Stomach (tissue), 9 donors: Measurements from ENCODE around the gene FXYD7. TPM values are rescaled to one million over a fixed set of nuclear protein-coding genes. Genes with fewer than 3 reads are reported as not detected.

Source experiments
- DNase-seq, 2 donors: peaks; one replicate each; pipeline versions ENCODE4 v3.0.0 to v3.0.0-alpha.2; 2013 to 2019
- H3K27ac ChIP-seq, 5 donors: fragments of 200-600 bp in 4 of 5; sonication (generic) in 4 of 5; one replicate each; pipeline ENCODE4 v1.5.1; 2013 to 2019; ENCODE audit warnings: mild to moderate bottlenecking in 1 of 5, moderate library complexity in 1 of 5
- H3K27me3 ChIP-seq, 3 donors: fragments of 200-600 bp; sonication (generic); one replicate each; pipeline ENCODE4 v1.5.1; 2017 to 2019; ENCODE audit warnings: mixed run types in 1 of 3
- H3K36me3 ChIP-seq, 4 donors: fragments of 200-600 bp; sonication (generic); 1 replicate in 3 of 4; 2 replicates in 1 of 4; pipeline ENCODE4 v1.5.1; 2016 to 2019
- H3K4me1 ChIP-seq, 4 donors: fragments of 200-600 bp; sonication (generic); one replicate each; pipeline ENCODE4 v1.5.1; 2016 to 2019
- H3K4me3 ChIP-seq, 4 donors: fragments of 200-600 bp; sonication (generic) in 3 of 4; one replicate each; pipeline ENCODE4 v1.5.1; 2016 to 2019; ENCODE audit warnings: mild to moderate bottlenecking in 1 of 4
- H3K9me3 ChIP-seq, 4 donors: fragments of 200-600 bp; sonication (generic); one replicate each; pipeline ENCODE4 v1.5.1; 2016 to 2019
- EP300 ChIP-seq: sonication (generic); formaldehyde crosslinking; IDR thresholded peaks from one replicate; pipeline ENCODE4 v1.6.1; 2017; ENCODE audit warnings: antibody characterized with exemption
- POLR2A ChIP-seq, 4 donors: fragments of 450-650 bp; IDR thresholded peaks; one replicate each; pipeline ENCODE4 v1.6.1; 2016; ENCODE audit warnings: antibody characterized with exemption in 4 of 4, control low read depth in 2 of 4, mild to moderate bottlenecking in 1 of 4, moderate library complexity in 1 of 4
- POLR2AphosphoS5 ChIP-seq, 3 donors: sonication (generic); formaldehyde crosslinking; IDR thresholded peaks; one replicate each; pipeline ENCODE4 v1.6.1; 2016; ENCODE audit warnings: antibody characterized with exemption in 3 of 3
- WGBS, 5 donors: extraction: QIAGEN DNeasy Blood & Tissue Kit in 3 of 5; methylation state at CpG; one replicate each; pipeline versions ENCODE4 v1.1.5 to v1.1.7; 2013 to 2018; 5-methylcytosine and 5-hydroxymethylcytosine counted together
- intact Hi-C: fragments of 100-400 bp; cut with DNase I; formaldehyde crosslinking; loops from one replicate; pipeline ENCODE4 v1.15.1; 2023; ENCODE audit warnings: low total_unique reads
- polyA plus RNA-seq, 3 donors: library from polyadenylated mRNA; stranded (reverse); fragments of 200-250 nt; gene quantifications; one replicate each; pipeline ENCODE4 v1.2.3, GENCODE V29; 2013
- total RNA-seq, 5 donors: library from RNA; depleted of rRNA; stranded (reverse); fragments of >200 nt; gene quantifications; one replicate each; pipeline versions ENCODE4 v1.1.0 to v1.2.3, GENCODE V29; 2014 to 2016
- TF ChIP-seq, protein P1 (sequence below), 7 experiments: fragments of 450-650 bp in 4 of 7; fragments of 200-600 bp in 3 of 7; sonication (generic) in 3 of 7; IDR thresholded peaks; one replicate each; pipeline ENCODE4 v1.5.1; 2016 to 2019; ENCODE audit warnings: antibody characterized with exemption in 7 of 7, control low read depth in 2 of 7, mild to moderate bottlenecking in 1 of 7
- donor health status: healthy with polysubstance abuse.
- donor health status: Bipolar disorder and iron deficiency.
- donor health status: healthy.

Gene FXYD7
- total and polyA plus RNA-seq, 8 donors = 0.55 to 2.6 TPM; not detected in 6

DNA sequence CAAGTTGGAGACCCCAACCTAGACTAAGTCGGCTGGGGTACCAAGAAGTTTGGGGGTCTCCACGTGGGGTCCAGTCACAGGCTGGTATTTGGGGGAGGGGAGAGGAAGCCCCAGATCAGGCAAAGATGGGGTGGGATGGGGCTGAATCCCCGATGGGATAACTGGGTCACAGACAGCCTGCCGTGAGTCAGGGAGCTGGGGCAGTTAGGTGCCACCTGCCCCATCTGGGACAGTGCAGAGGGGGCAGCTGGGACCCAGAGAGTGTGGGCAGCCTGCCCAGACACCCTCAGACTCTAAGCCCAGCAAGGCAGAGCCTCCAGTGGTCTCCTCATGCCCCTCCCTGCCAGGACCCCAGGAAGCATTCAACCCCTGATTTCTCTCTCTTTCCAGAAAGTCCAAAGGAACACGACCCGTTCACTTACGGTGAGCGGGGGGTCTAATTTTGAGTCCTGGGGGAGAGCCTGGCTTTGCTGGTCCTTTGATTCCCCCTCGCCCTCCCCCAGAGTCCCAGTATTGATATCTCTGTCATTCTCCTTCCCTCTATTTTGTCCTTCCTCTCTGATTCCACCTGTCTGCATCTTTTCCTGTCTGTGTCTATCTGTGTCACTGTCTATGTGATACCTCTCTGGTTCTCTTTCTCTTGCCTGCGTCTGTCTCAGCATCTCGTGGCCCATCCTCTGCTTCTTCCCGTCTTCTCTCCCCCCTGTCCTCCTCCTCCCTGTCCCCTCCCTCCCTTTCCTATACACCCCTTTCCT is 2.7 kb upstream of the FXYD7 start:
- TF ChIP-seq POLR2AphosphoS5 (IDR thresholded peaks at IDR 0.05) (no peak), EP300 (no peak), POLR2A (IDR thresholded peaks at IDR 0.05) (no peak)
- TF ChIP-seq, protein P1, sequence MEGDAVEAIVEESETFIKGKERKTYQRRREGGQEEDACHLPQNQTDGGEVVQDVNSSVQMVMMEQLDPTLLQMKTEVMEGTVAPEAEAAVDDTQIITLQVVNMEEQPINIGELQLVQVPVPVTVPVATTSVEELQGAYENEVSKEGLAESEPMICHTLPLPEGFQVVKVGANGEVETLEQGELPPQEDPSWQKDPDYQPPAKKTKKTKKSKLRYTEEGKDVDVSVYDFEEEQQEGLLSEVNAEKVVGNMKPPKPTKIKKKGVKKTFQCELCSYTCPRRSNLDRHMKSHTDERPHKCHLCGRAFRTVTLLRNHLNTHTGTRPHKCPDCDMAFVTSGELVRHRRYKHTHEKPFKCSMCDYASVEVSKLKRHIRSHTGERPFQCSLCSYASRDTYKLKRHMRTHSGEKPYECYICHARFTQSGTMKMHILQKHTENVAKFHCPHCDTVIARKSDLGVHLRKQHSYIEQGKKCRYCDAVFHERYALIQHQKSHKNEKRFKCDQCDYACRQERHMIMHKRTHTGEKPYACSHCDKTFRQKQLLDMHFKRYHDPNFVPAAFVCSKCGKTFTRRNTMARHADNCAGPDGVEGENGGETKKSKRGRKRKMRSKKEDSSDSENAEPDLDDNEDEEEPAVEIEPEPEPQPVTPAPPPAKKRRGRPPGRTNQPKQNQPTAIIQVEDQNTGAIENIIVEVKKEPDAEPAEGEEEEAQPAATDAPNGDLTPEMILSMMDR (IDR thresholded peaks at IDR 0.05) = no peak
- Histone ChIP-seq H3K4me1 (peaks cover 31 to 84% (median 72%) of the 10 kb centered on the region in 4 donors), H3K27ac (peak overlapping the region; percentile 42 to 86 (median 84)), H3K27me3 (peaks cover 0 to 56% (median 16%) of the 10 kb centered on the region in 3 donors), H3K36me3 (no peaks in the 10 kb centered on the region), H3K9me3 (no peaks in the 10 kb centered on the region), H3K4me3 (peak overlapping the region; percentile 30 to 38 (median 34))
- DNase-seq = peak in 1 of 2 donors; percentile 41
- intact Hi-C loops = loop anchor here (10.0 kb wide), 1 partner anchor 124 kb away; the partner anchor contains the start of gene USF2
- WGBS, 5 donors = 56 to 69% (median 62%) methylated on average over 12 of the region's 12 CpGs

DNA sequence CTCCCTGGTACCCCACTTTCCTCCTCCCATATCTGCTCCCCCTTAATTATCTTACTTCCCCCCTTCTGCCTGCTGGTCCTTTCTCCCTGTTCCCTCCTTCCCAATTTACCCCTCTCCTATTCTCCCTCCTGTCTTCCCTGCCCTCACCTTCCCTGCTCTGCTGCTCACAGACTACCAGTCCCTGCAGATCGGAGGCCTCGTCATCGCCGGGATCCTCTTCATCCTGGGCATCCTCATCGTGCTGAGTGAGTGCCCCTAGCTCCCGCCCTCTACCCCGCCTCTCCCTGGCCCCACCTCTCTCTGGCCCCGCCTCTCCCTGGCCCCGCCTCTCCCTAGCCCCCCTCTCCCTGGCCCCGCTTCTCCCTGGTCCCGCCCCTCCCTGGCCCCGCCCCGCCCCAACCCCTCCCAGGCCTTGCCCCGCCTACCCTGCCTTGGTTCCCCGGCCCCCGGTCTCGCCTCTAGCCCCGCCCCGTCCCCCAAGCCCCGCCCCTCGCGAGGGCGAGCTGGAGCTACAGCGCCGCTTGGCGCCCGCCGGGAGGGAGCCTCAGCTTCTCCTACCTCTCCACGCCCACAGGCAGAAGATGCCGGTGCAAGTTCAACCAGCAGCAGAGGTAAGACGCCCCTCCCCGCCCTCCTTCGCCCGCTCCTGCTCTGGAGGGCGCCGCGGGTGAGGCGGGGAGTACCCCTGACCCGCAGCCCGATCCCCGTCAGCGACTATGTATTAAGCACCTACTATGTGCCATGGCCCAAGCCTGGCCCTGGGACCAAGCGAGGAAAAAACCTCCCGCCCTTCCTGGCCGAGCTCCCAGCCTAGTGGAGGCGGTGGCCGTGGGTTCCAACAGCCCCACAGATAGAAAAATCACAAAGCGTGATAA is 1.9 kb upstream of the FXYD7 start:
- intact Hi-C loops = loop anchor here (10.0 kb wide), 1 partner anchor 124 kb away; the partner anchor contains the start of gene USF2
- H3K27ac ChIP-seq = peak overlapping the region; percentile 6 to 86 (median 84)
- no peaks in the 10 kb centered on the region for H3K9me3 ChIP-seq
- H3K4me1 ChIP-seq = peaks cover 31 to 76% (median 64%) of the 10 kb centered on the region in 4 donors
- peak overlapping the region; percentile 30 to 38 (median 34) for H3K4me3 ChIP-seq
- no peaks in the 10 kb centered on the region for H3K36me3 ChIP-seq
- 3 to 7% (median 4%) methylated on average over 17 to 47 of the region's 48 CpGs for WGBS, 5 donors
- peaks cover 0 to 56% (median 16%) of the 10 kb centered on the region in 3 donors for H3K27me3 ChIP-seq
- DNase-seq = peak; percentile 94 to 97
- TF ChIP-seq POLR2AphosphoS5 (IDR thresholded peaks at IDR 0.05) = peak; percentile 69 to 78 (median 76)
- TF ChIP-seq, protein P1 (IDR thresholded peaks at IDR 0.05) = peak in 5 of 7 experiments; percentile 6 to 60 (median 26)
- no peak for TF ChIP-seq POLR2A (IDR thresholded peaks at IDR 0.05)

DNA sequence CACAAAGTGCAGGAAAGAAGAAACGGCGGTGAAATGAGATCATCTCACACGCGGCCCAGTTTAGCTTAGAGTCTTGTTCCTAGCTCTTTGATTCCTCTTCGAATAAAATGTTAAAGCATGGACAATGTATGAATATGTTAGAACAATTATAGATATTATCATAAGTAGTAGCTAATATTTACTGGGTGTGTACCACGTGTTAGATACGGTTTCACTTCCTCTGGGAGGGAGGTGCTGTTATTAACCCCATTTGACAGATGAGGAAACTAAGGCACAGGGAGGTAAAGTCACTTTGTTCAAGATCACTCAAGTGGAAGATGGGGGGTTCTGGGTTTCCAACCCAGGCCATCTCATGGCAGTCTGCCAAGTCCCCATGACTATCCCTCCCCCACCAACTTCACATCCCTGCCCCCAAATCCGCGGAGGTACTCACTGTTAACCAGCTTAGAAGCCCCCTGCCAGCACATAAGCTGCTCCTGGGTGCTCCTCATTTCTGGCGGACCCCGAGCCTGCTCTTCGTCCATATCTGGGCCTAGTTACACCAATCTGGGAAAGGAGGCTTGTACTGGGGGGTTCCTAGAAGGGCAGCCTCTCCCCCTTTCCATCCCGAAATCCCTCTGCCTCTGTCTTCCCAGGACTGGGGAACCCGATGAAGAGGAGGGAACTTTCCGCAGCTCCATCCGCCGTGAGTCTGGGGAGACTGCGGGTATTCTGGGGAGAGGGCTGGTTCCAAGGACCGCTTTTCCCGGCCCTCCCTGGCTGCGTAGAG is 1.0 kb upstream of the FXYD7 start:
- no peaks in the 10 kb centered on the region for H3K36me3 ChIP-seq
- WGBS, 5 donors = 11 to 36% (median 15%) methylated on average over 14 to 21 of the region's 21 CpGs
- TF ChIP-seq POLR2AphosphoS5 (IDR thresholded peaks at IDR 0.05) (no peak), POLR2A (IDR thresholded peaks at IDR 0.05) (no peak), EP300 (no peak)
- peak in 1 of 2 donors; percentile 63 for DNase-seq
- H3K9me3 ChIP-seq = no peaks in the 10 kb centered on the region
- peak overlapping the region; percentile 18 to 38 (median 28) for H3K4me3 ChIP-seq
- intact Hi-C loops = loop anchor here (10.0 kb wide), 1 partner anchor 123 kb away; the partner anchor contains the start of gene USF2
- peaks cover 0 to 56% (median 16%) of the 10 kb centered on the region in 3 donors for H3K27me3 ChIP-seq
- H3K4me1 ChIP-seq = peaks cover 30 to 67% (median 59%) of the 10 kb centered on the region in 4 donors
- H3K27ac ChIP-seq = peak overlapping the region in 4 of 5 donors; percentile 39 to 66 (median 56)

DNA sequence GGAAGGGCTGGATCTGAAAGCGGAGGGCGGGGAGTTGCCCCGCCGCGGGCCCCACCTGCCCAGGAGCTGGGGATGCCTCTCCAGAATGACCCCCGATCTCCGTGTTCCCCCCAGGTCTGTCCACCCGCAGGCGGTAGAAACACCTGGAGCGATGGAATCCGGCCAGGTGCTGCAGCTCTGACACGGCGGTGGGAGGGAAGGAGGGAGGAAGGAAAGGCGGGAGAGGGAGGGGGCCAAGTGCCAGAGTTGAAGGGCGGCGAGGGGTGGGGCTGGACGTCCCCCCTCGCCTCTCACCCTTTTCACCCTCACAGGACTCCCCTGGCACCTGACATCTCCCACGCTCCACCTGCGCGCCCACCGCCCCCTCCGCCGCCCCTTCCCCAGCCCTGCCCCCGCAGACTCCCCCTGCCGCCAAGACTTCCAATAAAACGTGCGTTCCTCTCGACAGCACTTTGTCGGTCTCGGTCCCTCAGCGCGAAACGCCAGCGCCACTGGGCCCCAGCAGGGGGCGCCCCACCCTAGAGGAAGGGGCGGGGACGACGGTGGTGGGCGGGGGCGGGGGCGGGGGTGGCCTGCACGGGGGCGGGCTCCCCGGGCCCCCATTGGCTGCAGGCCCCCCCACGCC is 337 bp upstream of the FXYD7 start:
- TF ChIP-seq POLR2AphosphoS5 (IDR thresholded peaks at IDR 0.05) (no peak), POLR2A (IDR thresholded peaks at IDR 0.05) (no peak), EP300 (no peak)
- TF ChIP-seq, protein P1 (IDR thresholded peaks at IDR 0.05) = peak in 3 of 7 experiments; percentile 52 to 83 (median 65)
- no peaks in the 10 kb centered on the region for H3K36me3 ChIP-seq
- 4 to 14% (median 5%) methylated on average over 18 to 45 of the region's 46 CpGs for WGBS, 5 donors
- no peaks in the 10 kb centered on the region for H3K9me3 ChIP-seq
- peak overlapping the region in 2 of 5 donors; percentile 29 to 35 for H3K27ac ChIP-seq
- peaks cover 24 to 61% (median 52%) of the 10 kb centered on the region in 4 donors for H3K4me1 ChIP-seq
- DNase-seq = peak; percentile 64 to 82
- H3K27me3 ChIP-seq = peaks cover 0 to 56% (median 16%) of the 10 kb centered on the region in 3 donors
- H3K4me3 ChIP-seq = peak overlapping the region; percentile 16 to 35 (median 18)
- intact Hi-C loops = loop anchor here (10.0 kb wide), 1 partner anchor 122 kb away; the partner anchor contains the start of gene USF2
